ENCODE results near the gene ADAMTSL1. TPM values are rescaled to one million over a fixed set of nuclear protein-coding genes. Genes with fewer than 3 reads are reported as not detected.

ADAMTSL1 gene
- total RNA-seq, 1 experiment from 2014 or later, result not detected

DNA sequence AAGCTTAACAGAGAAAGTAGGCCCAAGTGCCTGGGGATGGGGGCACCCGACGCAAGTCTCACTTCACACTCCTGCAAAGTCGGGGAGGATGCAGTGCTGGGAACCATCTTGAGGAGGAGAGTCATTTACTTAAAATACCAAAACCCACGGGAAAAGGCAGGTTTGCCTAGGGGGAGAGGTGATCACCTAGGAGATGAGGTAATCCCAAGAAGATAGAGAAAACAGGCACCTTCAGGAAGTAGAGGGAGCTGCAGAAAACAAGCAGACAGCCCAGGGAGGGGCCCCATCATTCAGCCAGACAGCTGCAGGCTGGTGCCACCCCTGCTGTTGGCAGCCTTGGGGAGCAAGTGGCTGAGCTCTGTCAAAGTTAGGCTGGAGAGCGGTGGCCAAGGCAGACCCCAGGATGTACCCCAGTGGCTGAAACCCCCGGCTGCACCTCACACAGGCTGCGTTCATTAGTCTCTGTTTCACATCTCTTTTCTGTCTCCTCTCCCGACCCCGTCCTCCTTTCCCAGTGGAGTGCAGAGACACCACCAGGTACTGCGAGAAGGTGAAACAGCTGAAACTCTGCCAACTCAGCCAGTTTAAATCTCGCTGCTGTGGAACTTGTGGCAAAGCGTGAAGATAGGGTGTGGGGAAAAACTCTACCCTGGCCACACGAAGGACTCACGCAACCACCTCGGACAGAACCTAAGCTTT lies 434.1 kb downstream of the ADAMTSL1 start:
- Histone ChIP-seq H3K27me3 (ENCODE audit: control insufficient read depth, insufficient read depth, low read length) (no peaks in the 10 kb centered on the region), H3K27ac (ENCODE audit: low read length) (no peak overlapping the region), H3K36me3 (ENCODE audit: control insufficient read depth, insufficient read depth, low read length) (no peaks in the 10 kb centered on the region), H3K4me3 (ENCODE audit: low read depth in 2 of 2, low read length in 2 of 2) (no peak overlapping the region), H3K4me1 (ENCODE audit: control insufficient read depth, insufficient read depth, low read length) (no peaks in the 10 kb centered on the region), H3K9me3 (ENCODE audit: control insufficient read depth, insufficient read depth, low read depth, low read length) (no peaks in the 10 kb centered on the region)
- no peak for ATAC-seq
- TF ChIP-seq, protein P1, sequence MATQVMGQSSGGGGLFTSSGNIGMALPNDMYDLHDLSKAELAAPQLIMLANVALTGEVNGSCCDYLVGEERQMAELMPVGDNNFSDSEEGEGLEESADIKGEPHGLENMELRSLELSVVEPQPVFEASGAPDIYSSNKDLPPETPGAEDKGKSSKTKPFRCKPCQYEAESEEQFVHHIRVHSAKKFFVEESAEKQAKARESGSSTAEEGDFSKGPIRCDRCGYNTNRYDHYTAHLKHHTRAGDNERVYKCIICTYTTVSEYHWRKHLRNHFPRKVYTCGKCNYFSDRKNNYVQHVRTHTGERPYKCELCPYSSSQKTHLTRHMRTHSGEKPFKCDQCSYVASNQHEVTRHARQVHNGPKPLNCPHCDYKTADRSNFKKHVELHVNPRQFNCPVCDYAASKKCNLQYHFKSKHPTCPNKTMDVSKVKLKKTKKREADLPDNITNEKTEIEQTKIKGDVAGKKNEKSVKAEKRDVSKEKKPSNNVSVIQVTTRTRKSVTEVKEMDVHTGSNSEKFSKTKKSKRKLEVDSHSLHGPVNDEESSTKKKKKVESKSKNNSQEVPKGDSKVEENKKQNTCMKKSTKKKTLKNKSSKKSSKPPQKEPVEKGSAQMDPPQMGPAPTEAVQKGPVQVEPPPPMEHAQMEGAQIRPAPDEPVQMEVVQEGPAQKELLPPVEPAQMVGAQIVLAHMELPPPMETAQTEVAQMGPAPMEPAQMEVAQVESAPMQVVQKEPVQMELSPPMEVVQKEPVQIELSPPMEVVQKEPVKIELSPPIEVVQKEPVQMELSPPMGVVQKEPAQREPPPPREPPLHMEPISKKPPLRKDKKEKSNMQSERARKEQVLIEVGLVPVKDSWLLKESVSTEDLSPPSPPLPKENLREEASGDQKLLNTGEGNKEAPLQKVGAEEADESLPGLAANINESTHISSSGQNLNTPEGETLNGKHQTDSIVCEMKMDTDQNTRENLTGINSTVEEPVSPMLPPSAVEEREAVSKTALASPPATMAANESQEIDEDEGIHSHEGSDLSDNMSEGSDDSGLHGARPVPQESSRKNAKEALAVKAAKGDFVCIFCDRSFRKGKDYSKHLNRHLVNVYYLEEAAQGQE (IDR thresholded peaks at IDR 0.05; ENCODE audit: insufficient read depth in 1 of 2, low read depth in 2 of 2, low read length in 1 of 2), result no peak
- TF ChIP-seq TCF7L2 (IDR thresholded peaks at IDR 0.05; ENCODE audit: low read depth, low read length) (no peak), POLR2AphosphoS5 (IDR thresholded peaks at IDR 0.05; ENCODE audit: low read depth, low read length) (no peak), SIN3A (IDR thresholded peaks at IDR 0.05; ENCODE audit: borderline replicate concordance, insufficient read depth, low read depth, low read length) (no peak)
- TF ChIP-seq, protein P2, sequence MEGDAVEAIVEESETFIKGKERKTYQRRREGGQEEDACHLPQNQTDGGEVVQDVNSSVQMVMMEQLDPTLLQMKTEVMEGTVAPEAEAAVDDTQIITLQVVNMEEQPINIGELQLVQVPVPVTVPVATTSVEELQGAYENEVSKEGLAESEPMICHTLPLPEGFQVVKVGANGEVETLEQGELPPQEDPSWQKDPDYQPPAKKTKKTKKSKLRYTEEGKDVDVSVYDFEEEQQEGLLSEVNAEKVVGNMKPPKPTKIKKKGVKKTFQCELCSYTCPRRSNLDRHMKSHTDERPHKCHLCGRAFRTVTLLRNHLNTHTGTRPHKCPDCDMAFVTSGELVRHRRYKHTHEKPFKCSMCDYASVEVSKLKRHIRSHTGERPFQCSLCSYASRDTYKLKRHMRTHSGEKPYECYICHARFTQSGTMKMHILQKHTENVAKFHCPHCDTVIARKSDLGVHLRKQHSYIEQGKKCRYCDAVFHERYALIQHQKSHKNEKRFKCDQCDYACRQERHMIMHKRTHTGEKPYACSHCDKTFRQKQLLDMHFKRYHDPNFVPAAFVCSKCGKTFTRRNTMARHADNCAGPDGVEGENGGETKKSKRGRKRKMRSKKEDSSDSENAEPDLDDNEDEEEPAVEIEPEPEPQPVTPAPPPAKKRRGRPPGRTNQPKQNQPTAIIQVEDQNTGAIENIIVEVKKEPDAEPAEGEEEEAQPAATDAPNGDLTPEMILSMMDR (IDR thresholded peaks at IDR 0.05), result no peak
- in situ Hi-C loops (cut with HindIII; ENCODE audit: low pct_unique_long_range_greater_than_20kb, low sequenced_read_pairs), result no loop called here
- ChIA-PET POLR2A (no interaction called here), CTCF (no interaction called here)
- DNase-seq (ENCODE audit: low read depth, low spot score), result no peak
- intact Hi-C loops (cut with micrococcal nuclease; ENCODE audit: unreplicated experiment), result no loop called here
- no TSS peak for BruUV-seq (replicated peaks)

GRCh38 chr9:18909140-18910018 lies 435.4 kb downstream of the ADAMTSL1 start:
- Histone ChIP-seq H3K27me3 (ENCODE audit: control insufficient read depth, insufficient read depth, low read length) (no peaks in the 10 kb centered on the region), H3K4me1 (ENCODE audit: control insufficient read depth, insufficient read depth, low read length) (no peaks in the 10 kb centered on the region), H3K36me3 (ENCODE audit: control insufficient read depth, insufficient read depth, low read length) (no peaks in the 10 kb centered on the region), H3K4me3 (ENCODE audit: low read depth in 2 of 2, low read length in 2 of 2) (no peak overlapping the region), H3K9me3 (ENCODE audit: control insufficient read depth, insufficient read depth, low read depth, low read length) (no peaks in the 10 kb centered on the region), H3K27ac (ENCODE audit: low read length) (no peak overlapping the region)
- DNase-seq (ENCODE audit: low read depth, low spot score), result no peak
- ChIA-PET POLR2A (no interaction called here), CTCF (no interaction called here)
- TF ChIP-seq, protein P2 (IDR thresholded peaks at IDR 0.05), result no peak
- TF ChIP-seq TCF7L2 (IDR thresholded peaks at IDR 0.05; ENCODE audit: low read depth, low read length), result no peak
- no peak for TF ChIP-seq POLR2AphosphoS5 (IDR thresholded peaks at IDR 0.05; ENCODE audit: low read depth, low read length)
- no peak for TF ChIP-seq SIN3A (IDR thresholded peaks at IDR 0.05; ENCODE audit: borderline replicate concordance, insufficient read depth, low read depth, low read length)
- TF ChIP-seq, protein P1 (IDR thresholded peaks at IDR 0.05; ENCODE audit: insufficient read depth in 1 of 2, low read depth in 2 of 2, low read length in 1 of 2), result no peak
- intact Hi-C loops (cut with micrococcal nuclease; ENCODE audit: unreplicated experiment), result no loop called here
- BruUV-seq (replicated peaks), result no TSS peak
- ATAC-seq, result no peak
- in situ Hi-C loops (cut with HindIII; ENCODE audit: low pct_unique_long_range_greater_than_20kb, low sequenced_read_pairs), result no loop called here

Data from Panc1 (cell line).